SK-N-SH treated with all-trans-retinoic acid at 6 μM for 48 hours (cell line): ENCODE measurements around the gene GRAMD4.
"Not testable (repeated sequence)": the region's sequence is repeated elsewhere in the genome, so short reads cannot be mapped to it uniquely, and the experiment has no call there.

Experiments used
- ATAC-seq: fragments of 200-7000 bp; cut with Tn5 transposase; 3 replicates; pipeline ENCODE4 v1.9.1; 2020; ENCODE audit warnings: mild to moderate bottlenecking, moderate library complexity
- ARNTL ChIP-seq: fragments of 450-650 bp; formaldehyde crosslinking; IDR thresholded peaks from 2 replicates; pipeline ENCODE4 v1.5.0; 2020; ENCODE audit warnings: low read depth, mild to moderate bottlenecking, moderate library complexity, borderline replicate concordance
- BACH2 ChIP-seq: fragments of 250-450 bp; sonication (Bioruptor Pico); IDR thresholded peaks from 2 replicates; pipeline ENCODE4 v1.9.0; 2021; ENCODE audit warnings: mild to moderate bottlenecking, borderline replicate concordance
- CREB5 ChIP-seq: fragments of 250-450 bp; sonication (Bioruptor Pico); IDR thresholded peaks from 2 replicates; pipeline ENCODE4 v1.5.1; 2020; ENCODE audit warnings: low read depth, mild to moderate bottlenecking, moderate library complexity
- CSDC2 ChIP-seq: fragments of 250-450 bp; sonication (Bioruptor Pico); IDR thresholded peaks from 2 replicates; pipeline ENCODE4 v1.5.0; 2020; ENCODE audit warnings: mild to moderate bottlenecking, moderate library complexity
- CSRNP3 ChIP-seq: fragments of 250-450 bp; sonication (Bioruptor Pico); IDR thresholded peaks from 2 replicates; pipeline ENCODE4 v1.5.1; 2021; ENCODE audit warnings: mild to moderate bottlenecking, moderate library complexity
- ESRRG ChIP-seq: fragments of 250-450 bp; sonication (Bioruptor Pico); IDR thresholded peaks from 2 replicates; pipeline ENCODE4 v1.6.1; 2021; ENCODE audit warnings: mild to moderate bottlenecking
- GLIS3 ChIP-seq: fragments of 250-450 bp; sonication (Bioruptor Pico); IDR thresholded peaks from 2 replicates; pipeline ENCODE4 v1.5.0; 2020; ENCODE audit warnings: mild to moderate bottlenecking, moderate library complexity
- OSR1 ChIP-seq: fragments of 250-450 bp; sonication (Bioruptor Pico); IDR thresholded peaks from 2 replicates; pipeline ENCODE4 v1.8.0; 2022; ENCODE audit warnings: moderate library complexity, mild to moderate bottlenecking, inconsistent platforms
- PATZ1 ChIP-seq: fragments of 250-450 bp; sonication (Bioruptor Pico); IDR thresholded peaks from 2 replicates; pipeline ENCODE4 v1.8.0; 2020; ENCODE audit warnings: mild to moderate bottlenecking, moderate library complexity, borderline replicate concordance
- PPARA ChIP-seq: fragments of 250-450 bp; sonication (Bioruptor Pico); IDR thresholded peaks from 2 replicates; pipeline ENCODE4 v1.5.0; 2020; ENCODE audit warnings: mild to moderate bottlenecking, borderline replicate concordance
- RARB ChIP-seq: fragments of 250-450 bp; sonication (Bioruptor Pico); IDR thresholded peaks from 2 replicates; pipeline ENCODE4 v1.8.0; 2021; ENCODE audit warnings: mild to moderate bottlenecking, moderate library complexity
- SNAI2 ChIP-seq: fragments of 250-450 bp; sonication (Bioruptor Pico); IDR thresholded peaks from 2 replicates; pipeline ENCODE4 v1.5.0; 2020; ENCODE audit warnings: mild to moderate bottlenecking, moderate library complexity
- TCF4 ChIP-seq: fragments of 250-450 bp; sonication (Bioruptor Pico); IDR thresholded peaks from 2 replicates; pipeline ENCODE4 v1.8.0; 2021; ENCODE audit warnings: mild to moderate bottlenecking, moderate library complexity, borderline replicate concordance
- TOX ChIP-seq: fragments of 250-450 bp; sonication (Bioruptor Pico); IDR thresholded peaks from 2 replicates; pipeline ENCODE4 v1.8.0; 2021; ENCODE audit warnings: mild to moderate bottlenecking, moderate library complexity, borderline replicate concordance
- TSHZ2 ChIP-seq: fragments of 250-450 bp; sonication (Bioruptor Pico); IDR thresholded peaks from 2 replicates; pipeline ENCODE4 v1.5.0; 2020; ENCODE audit warnings: mild to moderate bottlenecking, moderate library complexity
- ZC3H10 ChIP-seq: fragments of 250-450 bp; sonication (Bioruptor Pico); IDR thresholded peaks from 2 replicates; pipeline ENCODE4 v1.5.1; 2021; ENCODE audit warnings: mild to moderate bottlenecking, moderate library complexity
- ZFP3 ChIP-seq: fragments of 250-450 bp; sonication (Bioruptor Pico); IDR thresholded peaks from 2 replicates; pipeline ENCODE4 v1.5.0; 2020; ENCODE audit warnings: mild to moderate bottlenecking, moderate library complexity
- ZFP30 ChIP-seq: fragments of 450-650 bp; formaldehyde crosslinking; IDR thresholded peaks from 2 replicates; pipeline ENCODE4 v1.5.0; 2022; ENCODE audit warnings: mild to moderate bottlenecking, moderate library complexity
- ZNF565 ChIP-seq: fragments of 450-650 bp; formaldehyde crosslinking; conservative IDR thresholded peaks from 2 replicates; pipeline ENCODE4 v1.5.0; 2020; ENCODE audit warnings: low read depth, mild to moderate bottlenecking, moderate library complexity
- ZNF70 ChIP-seq: fragments of 450-650 bp; formaldehyde crosslinking; IDR thresholded peaks from 2 replicates; pipeline ENCODE4 v1.5.0; 2020; ENCODE audit warnings: mild to moderate bottlenecking, moderate library complexity
- ZNF8 ChIP-seq: fragments of 450-650 bp; formaldehyde crosslinking; IDR thresholded peaks from 2 replicates; pipeline ENCODE4 v1.5.0; 2020; ENCODE audit warnings: mild to moderate bottlenecking, moderate library complexity

Gene GRAMD4

GRCh38 chr22:46641811-46642266 lies 21.7 kb downstream of the GRAMD4 start:
- TF ChIP-seq TSHZ2 (CRISPR knock-in tag) = no peak
- TF ChIP-seq ZFP30 (CRISPR knock-in tag) = no peak
- no peak for TF ChIP-seq TCF4 (CRISPR knock-in tag)
- no peak for TF ChIP-seq SNAI2 (CRISPR knock-in tag)
- TF ChIP-seq ZNF70 = no peak
- TF ChIP-seq GLIS3 (CRISPR knock-in tag) = no peak
- TF ChIP-seq TOX = no peak
- no peak for TF ChIP-seq ZC3H10 (CRISPR knock-in tag)
- TF ChIP-seq CSRNP3 = no peak
- TF ChIP-seq BACH2 (CRISPR knock-in tag) = no peak
- TF ChIP-seq ESRRG = no peak
- no peak for TF ChIP-seq CREB5
- TF ChIP-seq ZFP3 (CRISPR knock-in tag) = no peak
- TF ChIP-seq ARNTL (CRISPR knock-in tag) = no peak
- TF ChIP-seq ZNF8 (CRISPR knock-in tag) = no peak
- no peak for TF ChIP-seq CSDC2 (CRISPR knock-in tag)
- no peak for TF ChIP-seq ZNF565 (CRISPR knock-in tag)
- no peak for ATAC-seq

GRCh38 chr22:46642840-46643480 lies 22.8 kb downstream of the GRAMD4 start:
- ATAC-seq = not testable (repeated sequence)

GRCh38 chr22:46646531-46647215 lies 26.5 kb downstream of the GRAMD4 start:
- ATAC-seq = no peak
- TF ChIP-seq ZFP3 (CRISPR knock-in tag) (no peak), ESRRG (no peak), PATZ1 (CRISPR knock-in tag) (no peak), CSRNP3 (no peak), PPARA (CRISPR knock-in tag) (no peak), ZC3H10 (CRISPR knock-in tag) (no peak), ZNF70 (no peak), RARB (CRISPR knock-in tag) (no peak), OSR1 (no peak), TSHZ2 (CRISPR knock-in tag) (no peak), CSDC2 (CRISPR knock-in tag) (no peak), TCF4 (CRISPR knock-in tag) (no peak), ARNTL (CRISPR knock-in tag) (no peak), CREB5 (no peak), SNAI2 (CRISPR knock-in tag) (no peak), ZNF8 (CRISPR knock-in tag) (no peak), ZFP30 (CRISPR knock-in tag) (no peak)
